GM21381 (cell line): ENCODE data around the gene ZNF786.
"Not testable (repeated sequence)": the region's sequence is repeated elsewhere in the genome, so short reads cannot be mapped to it uniquely, and the experiment has no call there.

Experiments used
- ATAC-seq: cut with Tn5 transposase; IDR thresholded peaks from one replicate; pipeline ENCODE4 v1.9.1; 2021; ENCODE audit warnings: mild to moderate bottlenecking, moderate library complexity; ENCODE audit not compliant: unreplicated experiment

The ZNF786 gene

DNA sequence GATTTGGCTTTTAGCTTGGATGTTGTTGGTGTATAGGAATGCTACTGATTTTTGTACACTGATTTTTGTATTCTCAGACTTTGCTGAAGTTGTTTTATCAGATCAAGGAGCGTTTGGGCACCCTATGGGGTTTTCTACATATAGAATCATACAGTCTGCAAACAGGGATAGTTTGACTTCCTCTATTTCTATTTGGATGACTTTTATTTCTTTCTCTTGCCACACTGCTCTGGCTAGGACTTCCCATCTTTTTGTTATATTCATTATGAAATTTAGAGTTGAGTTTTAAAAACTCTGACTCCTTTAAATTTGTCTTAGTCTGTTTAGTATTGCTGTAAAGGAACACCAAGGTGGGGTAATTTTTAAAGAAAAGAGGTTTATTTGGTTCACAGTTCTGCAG, 4.7 kb downstream of the ZNF786 start:
- no peak for ATAC-seq

DNA sequence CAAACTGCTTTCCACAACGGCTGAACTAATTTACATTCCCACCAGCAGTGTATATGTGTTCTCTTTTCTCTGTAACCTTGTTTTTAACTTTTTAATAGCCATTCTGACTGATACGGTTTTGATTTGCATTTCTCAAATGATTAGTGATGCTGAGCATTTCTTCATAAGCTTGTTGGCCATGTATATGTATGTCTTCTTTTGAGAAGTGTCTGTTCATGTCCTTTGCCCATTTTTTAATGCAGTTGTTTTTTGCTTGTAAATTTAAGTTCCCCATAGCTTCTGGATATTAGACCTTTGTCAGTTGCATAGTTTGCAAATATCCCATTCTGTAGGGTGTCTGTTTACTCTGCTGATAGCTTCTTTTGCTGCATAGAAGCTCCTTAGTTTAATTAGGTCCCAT, 6.1 kb downstream of the ZNF786 start:
- no peak for ATAC-seq

DNA sequence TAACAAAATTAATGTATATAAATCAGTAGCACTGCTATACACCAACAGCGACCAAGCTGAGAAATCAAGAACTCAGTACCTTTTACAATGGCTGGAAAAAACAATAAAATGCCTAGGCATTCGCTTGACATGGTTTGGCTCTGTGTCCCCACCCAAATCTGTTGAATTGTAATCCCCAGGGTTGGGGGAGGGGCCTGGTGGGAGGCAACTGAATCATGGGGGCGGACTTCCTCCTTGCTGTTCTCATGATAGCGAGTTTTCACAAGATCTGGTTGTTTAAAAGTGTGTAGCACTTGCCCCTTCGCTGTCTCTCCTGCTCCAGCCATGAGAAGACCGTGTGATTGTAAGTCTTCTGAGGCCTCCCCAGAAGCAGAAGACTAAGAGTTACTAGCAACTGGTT, 8.6 kb downstream of the ZNF786 start:
- no peak for ATAC-seq

DNA sequence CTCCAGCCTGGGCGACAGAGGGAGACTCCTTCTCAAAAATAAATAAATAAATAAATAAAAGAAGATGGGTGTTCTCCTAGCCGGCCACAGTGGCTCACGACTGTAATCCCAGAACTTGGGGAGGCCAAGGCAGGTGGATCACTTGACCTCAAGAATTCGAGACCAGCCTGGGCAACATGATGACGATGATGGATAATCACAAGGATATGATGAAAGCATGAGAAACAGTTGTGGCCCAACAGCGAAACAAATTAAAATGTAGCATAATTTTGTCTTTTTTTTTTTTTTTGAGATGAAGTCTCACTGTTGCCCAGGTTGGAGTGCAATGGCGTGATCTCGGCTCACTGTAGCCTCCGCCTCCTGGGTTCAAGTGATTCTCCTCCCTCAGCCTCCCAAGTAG, 12.9 kb downstream of the ZNF786 start:
- no peak for ATAC-seq

DNA sequence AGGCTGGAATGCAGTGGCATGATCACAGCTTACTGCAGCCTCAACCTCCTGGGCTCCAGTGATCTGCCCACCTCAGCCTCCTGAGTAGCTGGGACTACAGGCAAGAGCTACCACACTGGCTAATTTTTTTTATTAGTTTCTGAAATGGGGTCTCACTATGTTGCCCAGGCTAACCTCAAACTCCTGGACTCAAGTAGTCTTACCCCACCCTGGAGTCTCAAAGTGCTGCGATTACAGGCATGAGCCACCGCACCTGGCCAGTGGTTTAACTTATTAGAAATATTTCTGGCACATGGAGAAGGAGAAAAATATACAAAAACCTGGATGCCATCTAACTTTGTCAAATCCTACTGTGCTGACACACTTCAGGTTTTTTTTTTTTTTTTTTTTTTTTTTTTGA, 15.2 kb downstream of the ZNF786 start:
- ATAC-seq: no peak

DNA sequence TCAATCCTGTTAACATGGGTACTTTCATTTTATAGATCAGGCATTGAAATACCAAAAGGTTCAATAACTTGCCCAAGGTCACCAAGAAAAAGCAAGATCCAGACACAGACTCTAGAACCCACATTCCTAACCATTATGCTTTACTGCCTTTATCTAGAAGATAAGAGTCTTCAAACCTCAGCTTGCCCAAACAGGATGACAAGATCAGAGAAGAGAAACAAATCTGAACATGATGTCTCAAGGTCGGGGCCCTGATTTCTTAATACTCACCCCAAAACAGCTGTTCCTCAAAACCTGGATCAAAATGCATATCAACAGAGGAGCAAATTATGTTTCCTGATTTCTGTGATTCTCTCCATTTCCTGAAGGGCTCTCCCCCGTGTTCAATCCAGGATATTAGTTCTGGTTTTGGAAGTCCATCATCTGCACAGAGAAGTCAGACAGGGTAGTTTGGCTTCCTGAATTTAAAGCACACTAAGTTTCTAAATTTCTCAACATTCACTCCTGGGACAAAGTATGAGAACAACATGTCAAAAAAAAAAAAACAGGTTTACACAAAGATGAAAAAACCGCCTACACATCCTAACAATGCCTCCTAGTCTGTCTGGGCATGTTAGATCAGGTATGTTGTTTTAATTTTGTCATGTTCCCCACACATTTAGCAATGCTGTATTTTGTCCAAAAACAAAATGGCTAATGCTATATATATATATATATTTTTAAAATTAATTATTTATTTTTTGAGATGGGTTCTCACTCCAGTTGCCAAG, 16.2 kb downstream of the ZNF786 start:
- ATAC-seq: no peak

DNA sequence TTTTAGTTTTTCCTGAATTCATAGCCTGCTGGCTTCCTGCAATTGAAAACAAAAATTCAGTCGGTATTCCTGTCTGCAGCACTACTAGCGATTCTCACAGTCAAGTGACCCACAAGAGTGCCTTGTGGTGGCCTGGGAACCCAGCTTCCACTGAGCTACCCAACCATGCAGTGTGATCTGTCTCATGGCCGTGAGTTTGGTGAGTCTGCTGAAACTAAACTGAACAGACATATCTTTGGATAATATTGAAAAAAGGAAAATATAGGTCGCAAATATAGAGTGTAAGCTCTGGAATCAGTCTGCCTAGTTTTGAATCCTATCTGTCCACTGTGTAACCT, 18.1 kb downstream of the ZNF786 start:
- no peak for ATAC-seq

DNA sequence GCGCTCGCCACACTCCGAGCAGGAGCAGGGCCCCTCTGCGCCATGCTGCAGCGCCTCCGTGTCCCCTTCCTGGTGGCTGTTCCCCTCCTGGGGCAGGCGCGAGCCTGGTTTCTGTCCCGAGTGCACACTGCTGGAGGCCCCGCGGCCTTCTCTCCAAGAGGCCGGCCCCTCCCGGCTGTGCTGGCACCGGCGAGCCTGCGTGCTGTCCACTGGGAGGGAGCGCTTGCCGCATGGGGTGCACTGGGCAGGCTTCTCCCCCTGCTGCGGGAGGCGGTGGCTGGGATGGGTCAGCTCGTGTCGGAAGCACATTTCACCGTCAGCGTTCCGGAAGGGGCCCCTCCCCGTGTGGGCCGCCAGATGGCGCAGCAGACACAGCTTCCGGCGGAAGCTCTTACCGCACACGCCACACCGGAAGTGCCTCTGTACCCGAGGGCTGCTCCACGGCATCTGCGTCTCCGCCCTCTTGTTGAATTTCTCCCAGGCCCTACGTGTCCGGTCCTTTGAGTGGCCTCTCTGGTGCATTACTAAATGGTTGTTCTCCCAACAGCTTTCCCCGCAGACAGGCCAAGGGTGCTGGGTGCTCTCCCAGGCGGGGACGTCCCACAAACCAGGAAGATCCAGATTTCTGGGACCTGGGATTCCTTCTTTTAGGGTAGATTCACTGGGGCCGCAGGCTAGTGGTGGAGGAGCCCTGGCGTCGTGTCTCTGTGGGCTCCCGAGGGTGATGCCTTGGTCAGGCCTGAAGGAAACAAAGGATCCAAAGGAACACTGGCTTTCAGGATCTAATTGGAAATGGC, 18.7 kb downstream of the ZNF786 start:
- ATAC-seq: no peak

DNA sequence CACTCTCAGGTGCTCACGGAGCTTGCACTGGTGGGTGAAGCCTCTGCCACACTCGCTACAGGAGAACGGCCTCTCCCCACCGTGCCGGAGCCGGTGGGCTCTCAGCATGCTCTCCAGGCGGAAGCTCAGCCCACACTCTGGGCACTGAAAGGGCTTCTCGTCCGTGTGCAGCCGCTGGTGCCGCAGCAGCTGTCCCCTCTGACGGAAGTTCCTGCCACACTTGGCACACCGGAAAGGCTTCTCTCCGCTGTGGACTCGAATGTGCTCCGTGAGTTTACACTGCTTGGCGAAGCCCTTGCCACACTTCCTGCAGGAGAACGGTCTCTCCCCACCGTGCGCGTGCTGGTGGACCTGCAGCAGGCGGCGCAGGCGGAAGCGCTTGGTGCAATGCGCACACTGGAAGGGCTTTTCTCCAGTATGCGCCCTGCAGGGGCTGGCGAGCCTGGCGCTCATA, 19.3 kb downstream of the ZNF786 start:
- ATAC-seq: no peak

DNA sequence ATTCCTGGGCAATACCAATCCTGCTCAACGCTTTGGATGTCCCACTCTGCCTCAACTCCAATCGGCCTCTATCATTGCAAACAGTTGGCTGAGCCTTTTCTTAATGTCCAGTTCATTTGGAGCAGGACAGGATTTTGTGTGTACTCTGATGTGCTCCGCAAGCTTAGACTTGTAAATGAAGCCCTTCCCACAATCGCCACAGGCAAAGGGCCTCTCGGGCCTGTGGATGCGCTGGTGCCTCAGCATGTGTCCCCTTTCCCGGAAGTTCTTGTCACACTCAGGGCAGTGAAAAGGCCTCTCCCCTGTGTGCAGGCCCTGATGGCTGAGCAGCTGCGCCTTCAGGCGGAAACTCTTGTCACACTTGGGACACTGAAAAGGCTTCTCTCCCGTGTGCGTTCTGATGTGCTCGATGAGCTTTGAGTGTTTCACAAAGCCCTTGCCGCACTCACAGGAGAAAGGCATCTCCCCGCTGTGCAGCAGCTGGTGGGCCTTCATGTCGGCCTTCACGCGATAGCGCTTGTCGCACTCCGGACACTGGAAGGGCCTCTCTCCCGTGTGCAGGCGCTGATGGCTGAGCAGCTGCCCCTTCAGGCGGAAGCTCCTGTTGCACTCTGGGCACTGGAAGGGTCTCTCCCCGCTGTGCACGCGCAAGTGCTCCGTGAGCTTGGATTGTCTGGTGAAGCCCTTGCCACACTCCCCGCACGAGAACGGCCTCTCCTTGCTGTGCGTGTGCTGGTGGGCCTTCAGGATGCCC, 20.0 kb downstream of the ZNF786 start:
- ATAC-seq: no peak

DNA sequence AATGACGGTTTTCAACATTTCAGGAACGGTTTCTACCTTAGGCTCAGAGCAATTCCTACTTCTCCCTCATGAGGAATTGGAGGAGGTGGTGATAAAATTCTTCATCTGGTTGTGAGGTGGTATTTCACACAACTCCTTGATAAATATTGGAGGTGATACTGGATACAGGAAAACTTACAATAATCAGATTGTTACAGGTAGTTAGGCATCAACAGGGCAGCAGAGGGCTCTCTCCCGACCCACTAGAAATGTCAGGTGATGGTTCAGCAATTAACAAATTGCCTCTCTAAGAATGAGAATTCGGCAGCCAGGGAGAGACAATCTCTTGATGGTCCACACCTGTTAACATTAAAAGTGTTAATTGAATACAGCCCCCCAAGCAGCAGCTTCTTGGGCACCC, 22.6 kb downstream of the ZNF786 start:
- ATAC-seq: no peak

DNA sequence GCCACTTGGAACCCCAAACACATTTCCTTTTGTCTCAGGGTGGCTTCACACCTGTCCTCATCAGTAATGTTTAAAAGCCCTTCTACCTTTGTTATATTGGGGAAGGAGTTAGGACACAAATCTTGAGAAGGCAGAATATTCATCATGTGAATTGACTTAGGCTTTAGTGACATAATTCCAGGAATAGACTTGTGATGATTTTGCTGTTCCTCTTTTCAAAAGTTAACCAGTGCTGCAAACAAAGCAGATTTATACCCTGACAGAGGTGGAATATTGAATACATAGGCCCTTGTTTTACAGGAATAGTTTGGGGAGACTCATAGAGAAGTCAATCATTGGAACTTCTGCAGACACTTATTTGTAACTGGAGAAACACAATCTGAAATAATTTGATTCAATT, 27.0 kb downstream of the ZNF786 start:
- ATAC-seq: no peak

DNA sequence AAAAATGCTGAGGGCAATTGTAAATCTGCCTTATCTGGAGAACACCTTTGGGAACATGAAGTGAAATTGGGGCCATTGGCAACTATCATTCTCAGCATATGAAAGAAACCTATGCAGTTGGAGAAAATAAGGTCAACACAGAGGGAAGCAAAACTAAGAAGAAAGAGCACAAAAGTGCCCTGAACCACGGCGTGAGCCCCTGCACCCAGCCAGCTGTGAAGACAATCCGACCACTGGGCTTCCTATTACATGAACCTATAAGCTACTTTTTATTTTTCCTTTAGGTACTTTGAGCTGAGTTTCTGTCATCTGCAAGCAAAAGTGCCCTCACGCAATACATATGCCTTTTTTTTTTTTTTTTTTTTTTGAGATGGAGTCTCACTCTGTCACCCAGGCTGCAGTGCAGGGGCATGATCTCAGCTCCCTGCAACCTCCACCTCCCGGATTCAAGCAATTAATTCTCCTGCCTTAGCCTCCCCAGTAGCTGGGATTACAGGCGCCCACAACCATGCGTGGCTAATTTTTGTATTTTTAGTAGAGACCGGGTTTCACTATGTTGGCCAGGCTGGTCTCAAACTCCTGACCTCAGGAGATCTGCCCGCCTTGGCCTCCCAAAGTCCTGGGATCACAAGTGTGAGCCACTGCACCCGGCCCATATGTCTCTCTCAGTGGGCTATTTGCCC, 28.2 kb downstream of the ZNF786 start:
- ATAC-seq: not testable (repeated sequence)

DNA sequence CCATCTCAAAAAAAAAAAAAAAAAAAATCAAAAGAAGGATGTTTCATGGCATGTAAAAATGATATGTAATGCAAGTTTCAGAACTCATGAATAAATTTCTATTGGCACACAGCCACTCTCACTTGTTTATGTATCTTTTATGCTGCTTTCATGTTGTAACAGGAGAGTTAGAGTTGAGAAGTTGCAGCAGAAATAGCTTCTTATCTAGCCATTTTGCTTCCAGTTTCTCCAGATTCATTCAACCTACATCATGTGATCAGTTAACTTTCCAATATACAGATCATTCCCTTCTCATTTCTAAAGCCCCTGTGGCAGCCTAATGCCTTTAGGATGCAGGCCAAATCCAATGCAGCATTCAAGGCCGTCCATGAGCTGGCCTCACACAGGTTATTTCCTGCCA, 30.4 kb downstream of the ZNF786 start:
- no peak for ATAC-seq

DNA sequence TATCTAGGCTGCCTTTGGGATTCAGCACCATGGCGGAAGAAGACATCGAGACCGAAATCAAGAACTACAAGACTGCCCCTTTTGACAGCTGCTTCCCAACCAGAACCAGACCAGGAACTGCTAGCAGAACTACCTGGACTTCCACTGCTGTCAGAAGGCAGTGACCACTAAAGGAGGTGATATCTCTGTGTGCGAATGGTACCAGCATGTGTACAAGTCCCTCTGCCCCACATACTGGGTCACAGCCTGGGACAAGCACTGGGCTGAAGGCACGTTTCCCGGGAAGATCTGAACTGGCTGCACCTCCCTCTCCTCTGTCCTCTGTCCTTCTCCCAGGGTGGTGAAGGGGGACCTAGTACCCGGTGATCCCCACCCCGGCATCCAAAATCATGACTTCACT, 36.6 kb downstream of the ZNF786 start:
- ATAC-seq: no peak

DNA sequence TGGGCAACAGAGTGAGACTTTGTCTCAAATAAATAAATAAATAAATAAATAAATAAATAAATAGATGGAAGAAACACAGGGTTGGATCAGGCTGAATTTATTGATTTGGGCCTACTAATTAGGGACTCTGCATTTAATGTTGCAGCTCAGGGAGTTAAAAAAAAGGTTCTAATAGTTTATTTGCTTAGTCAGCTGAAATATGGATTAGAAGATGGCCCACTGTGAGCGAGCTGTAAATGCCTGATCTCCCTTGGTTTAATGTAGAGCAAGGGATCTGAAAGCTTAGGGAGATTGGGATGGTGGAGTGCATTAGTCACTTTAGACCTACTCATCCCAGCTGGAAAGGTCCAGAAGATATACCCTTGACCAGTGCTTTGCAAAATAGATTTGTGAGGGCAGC, 37.1 kb downstream of the ZNF786 start:
- ATAC-seq: no peak

DNA sequence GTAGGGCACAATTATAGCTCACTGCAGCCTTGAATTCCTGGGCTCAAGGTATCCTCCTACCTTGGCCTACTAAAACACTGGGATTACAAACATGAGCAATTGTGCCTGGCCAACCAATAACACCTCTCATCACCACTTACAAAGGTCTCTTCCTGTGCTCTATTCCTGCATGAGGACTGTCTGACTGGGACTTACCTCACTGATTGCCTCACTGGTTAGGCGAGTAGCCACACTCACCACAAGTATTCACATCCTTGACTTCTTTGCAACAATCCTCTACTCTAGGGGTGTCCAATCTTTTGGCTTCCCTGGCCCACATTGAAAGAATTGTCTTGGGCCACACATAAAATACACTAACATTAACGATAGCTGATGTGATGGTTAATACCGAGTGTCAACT, 39.6 kb downstream of the ZNF786 start:
- no peak for ATAC-seq

DNA sequence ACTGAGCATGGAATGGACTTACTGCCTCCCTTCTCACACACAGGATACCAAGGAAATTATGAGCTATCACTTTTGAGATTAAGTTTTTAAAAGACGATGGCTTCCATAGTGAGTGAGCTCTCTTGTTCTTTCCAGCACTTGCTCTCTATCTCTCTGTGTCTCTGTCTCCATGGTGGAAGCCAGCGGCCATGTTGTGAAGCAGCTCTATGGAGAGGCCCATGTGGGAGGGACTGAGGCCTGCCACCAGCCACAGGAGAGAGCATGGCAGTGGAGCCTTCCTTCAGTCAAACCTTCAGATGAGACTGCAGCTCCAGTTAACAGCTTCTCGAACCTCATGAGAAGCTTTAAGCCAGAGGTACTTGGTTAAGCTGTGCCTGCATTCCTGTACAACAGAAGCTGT, 41.7 kb downstream of the ZNF786 start:
- ATAC-seq: no peak

DNA sequence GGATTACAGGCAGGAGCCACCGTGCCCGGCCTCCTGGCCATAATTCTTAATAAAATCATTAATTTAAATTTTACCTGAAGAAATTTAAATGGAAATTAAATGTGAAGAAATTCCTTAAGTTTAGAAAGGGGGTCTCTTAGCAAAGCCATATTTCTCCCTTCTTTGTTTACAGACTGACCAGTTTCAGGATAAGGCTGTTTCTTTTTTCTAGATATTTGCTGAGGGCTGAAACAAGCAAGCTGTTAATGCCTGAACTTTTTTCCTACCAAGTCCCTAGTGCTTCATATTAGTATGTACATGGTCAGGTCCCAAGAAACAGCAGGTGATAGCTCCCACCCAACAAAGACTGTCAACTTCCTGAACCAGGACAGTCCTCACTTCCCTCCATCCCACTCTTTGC, 44.1 kb downstream of the ZNF786 start:
- ATAC-seq: no peak

DNA sequence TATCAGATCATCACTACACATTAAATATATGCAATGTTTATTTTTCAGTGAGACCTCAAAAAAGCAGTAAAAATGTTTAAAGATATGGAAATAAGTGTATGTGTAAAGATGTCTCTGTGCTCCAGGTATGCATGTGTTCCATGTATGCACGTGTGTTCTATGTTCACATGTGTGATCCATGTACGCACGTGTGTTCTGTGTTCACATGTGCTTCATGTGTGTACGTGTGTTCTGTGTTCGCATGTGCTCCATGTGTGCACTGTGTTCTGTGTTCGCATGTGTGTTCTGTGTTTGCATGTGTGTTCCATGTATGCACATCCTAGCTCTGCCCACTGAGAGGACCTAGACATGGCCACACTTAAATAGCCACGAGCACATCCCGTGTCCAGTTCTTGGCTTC, 46.6 kb downstream of the ZNF786 start:
- no peak for ATAC-seq

DNA sequence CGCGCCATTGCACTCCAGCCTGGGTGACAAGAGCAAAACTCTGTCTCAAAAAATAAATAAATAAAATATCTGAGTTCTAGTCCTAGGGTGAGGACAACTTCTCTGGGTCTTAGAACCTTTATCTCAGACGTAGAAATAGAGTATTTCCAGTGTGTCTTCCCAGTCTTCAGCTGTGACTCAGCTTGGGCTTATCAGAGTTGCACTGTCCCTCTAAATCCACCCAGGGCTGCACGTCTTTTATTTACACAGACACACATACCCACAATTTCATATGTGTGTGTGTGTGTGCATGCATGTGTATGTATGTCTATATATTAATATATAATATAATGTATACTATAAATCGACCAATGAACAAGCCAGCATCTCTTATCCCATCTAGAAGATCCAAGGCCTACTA, 49.2 kb downstream of the ZNF786 start:
- ATAC-seq: no peak
